Epithelial cell of proximal tubule (primary cell): ENCODE results near the gene APP. TPM values are rescaled to one million over a fixed set of nuclear protein-coding genes. Genes with fewer than 3 reads are reported as not detected.
A peak's percentile ranks its signal among the peaks of the same experiment; 100 is the strongest.

Experiments used
- DNase-seq: peaks from one replicate; pipeline ENCODE4 v3.0.0-alpha.2; 2011; ENCODE audit warnings: low read depth
- H3K4me3 ChIP-seq: 2 replicates; pipeline ENCODE4 v1.5.1; 2011; ENCODE audit warnings: low read depth, mild to moderate bottlenecking, low read length
- CTCF ChIP-seq: conservative IDR thresholded peaks from 2 replicates; pipeline ENCODE4 v1.5.1; 2012; ENCODE audit warnings: low read depth, mild to moderate bottlenecking, low read length
- total RNA-seq: library from RNA; depleted of rRNA; stranded (reverse); fragments of >200 nt; gene quantifications from 2 replicates; pipeline ENCODE4 v1.2.3, GENCODE V29; 2015

APP gene
- total RNA-seq, 1 donor from 2014 or later, result 510 TPM

- H3K4me3 ChIP-seq, result no peak overlapping the region
- DNase-seq, result no peak
- no peak for TF ChIP-seq CTCF
Measured at GRCh38 chr21:26097475-26097874, 73.1 kb downstream of the APP start.

GRCh38 chr21:26096494-26097371, 73.8 kb downstream of the APP start:
- no peak overlapping the region for H3K4me3 ChIP-seq
- no peak for DNase-seq
- TF ChIP-seq CTCF, result no peak

- no peak for DNase-seq
- TF ChIP-seq CTCF, result no peak
- H3K4me3 ChIP-seq, result no peak overlapping the region
Measured at GRCh38 chr21:26095131-26095530, 75.4 kb downstream of the APP start.

- H3K4me3 ChIP-seq, result no peak overlapping the region
- TF ChIP-seq CTCF, result no peak
- no peak for DNase-seq
Measured at GRCh38 chr21:26093122-26093521, 77.4 kb downstream of the APP start.

GRCh38 chr21:26091480-26092018, 79.0 kb downstream of the APP start:
- no peak for DNase-seq
- no peak overlapping the region for H3K4me3 ChIP-seq
- TF ChIP-seq CTCF, result peak; percentile 30

GRCh38 chr21:26089730-26090129, 80.8 kb downstream of the APP start:
- no peak overlapping the region for H3K4me3 ChIP-seq
- TF ChIP-seq CTCF, result no peak
- no peak for DNase-seq
